GM23248 (cell line): ENCODE results near the gene TACR1. TPM values are rescaled to one million over a fixed set of nuclear protein-coding genes. Genes with fewer than 3 reads are reported as not detected.
A peak's percentile ranks its signal among the peaks of the same experiment; 100 is the strongest.

Experiments
- DNase-seq: peaks from one replicate; pipeline ENCODE4 v3.0.0-alpha.2; 2015
- H2AFZ ChIP-seq: fragments of 200-600 bp; sonication (generic); 2 replicates; pipeline ENCODE4 v1.6.1; 2016; ENCODE audit warnings: antibody characterized with exemption
- H3F3A ChIP-seq: fragments of 200-600 bp; sonication (generic); 2 replicates; pipeline ENCODE4 v1.6.1; 2016; ENCODE audit warnings: mild to moderate bottlenecking, antibody characterized with exemption, mixed run types; ENCODE audit not compliant: insufficient read depth
- H3K27ac ChIP-seq: fragments of 200-600 bp; sonication (generic); 2 replicates; pipeline ENCODE4 v1.5.1; 2016; ENCODE audit warnings: mild to moderate bottlenecking
- H3K27me3 ChIP-seq: fragments of 200-600 bp; sonication (generic); replicated peaks from 2 replicates; pipeline ENCODE4 v1.6.1; 2016; ENCODE audit warnings: mild to moderate bottlenecking; ENCODE audit not compliant: insufficient read depth
- H3K36me3 ChIP-seq: fragments of 200-600 bp; sonication (generic); 2 replicates; pipeline ENCODE4 v1.6.1; 2016; ENCODE audit warnings: low read depth, mild to moderate bottlenecking
- H3K4me1 ChIP-seq: fragments of 200-600 bp; sonication (generic); 2 replicates; pipeline ENCODE4 v1.6.1; 2016; ENCODE audit warnings: mild to moderate bottlenecking; ENCODE audit not compliant: insufficient read depth
- H3K4me2 ChIP-seq: fragments of 200-600 bp; sonication (generic); one replicate; pipeline ENCODE4 v1.6.1; 2016; ENCODE audit warnings: mild to moderate bottlenecking; ENCODE audit not compliant: unreplicated experiment
- H3K4me3 ChIP-seq: fragments of 200-600 bp; sonication (generic); 2 replicates; pipeline ENCODE4 v1.5.1; 2016; ENCODE audit warnings: mild to moderate bottlenecking
- H3K79me2 ChIP-seq: fragments of 200-600 bp; sonication (generic); 2 replicates; pipeline ENCODE4 v1.6.1; 2016; ENCODE audit warnings: mild to moderate bottlenecking; ENCODE audit not compliant: insufficient read depth
- H3K9ac ChIP-seq: fragments of 200-600 bp; sonication (generic); 2 replicates; pipeline ENCODE4 v1.6.1; 2016; ENCODE audit warnings: mild to moderate bottlenecking
- H3K9me2 ChIP-seq: fragments of 200-600 bp; sonication (generic); 2 replicates; pipeline ENCODE4 v1.6.1; 2016; ENCODE audit warnings: mixed run types, mild to moderate bottlenecking, moderate library complexity; ENCODE audit not compliant: insufficient read depth
- H3K9me3 ChIP-seq: fragments of 200-600 bp; sonication (generic); one replicate; pipeline ENCODE4 v1.6.1; 2017; ENCODE audit warnings: low read depth
- H4K20me1 ChIP-seq: fragments of 200-600 bp; sonication (generic); 2 replicates; pipeline ENCODE4 v1.6.0; 2016; ENCODE audit not compliant: insufficient read depth
- EZH2 ChIP-seq: fragments of 200-600 bp; sonication (generic); IDR thresholded peaks from 2 replicates; pipeline ENCODE4 v1.6.1; 2018; ENCODE audit warnings: antibody characterized with exemption, mild to moderate bottlenecking; ENCODE audit not compliant: insufficient read depth, poor library complexity, severe bottlenecking
- EZH2phosphoT487 ChIP-seq: fragments of 200-600 bp; sonication (generic); IDR thresholded peaks from 2 replicates; pipeline ENCODE4 v1.6.1; 2018; ENCODE audit warnings: antibody characterized with exemption, moderate library complexity, mild to moderate bottlenecking, low read depth; ENCODE audit not compliant: insufficient read depth
- WGBS, 2 experiments: methylation state at CpG; one replicate each; pipeline ENCODE4 v1.1.6; 2015 to 2017; ENCODE audit warnings: low lambda C conversion rate in 2 of 2, low coverage in 1 of 2; ENCODE audit errors: missing lambda C conversion rate in 2 of 2; 5-methylcytosine and 5-hydroxymethylcytosine counted together
- in situ Hi-C: fragments of 300-500 bp; cut with MboI; formaldehyde crosslinking; loops from 2 replicates; pipeline ENCODE4 v1.15.0; 2020
- polyA plus RNA-seq: library from polyadenylated mRNA; unstranded; fragments of >200 nt; fragmentation: Nextera tagmentation; extraction: Ambion mirVana; gene quantifications from 2 replicates; pipeline ENCODE4 v1.2.1, GENCODE V29; 2016
- total RNA-seq: library from RNA; depleted of rRNA; stranded (reverse); fragments of >200 nt; shearing (Covaris generic); gene quantifications from 2 replicates; pipeline ENCODE4 v1.2.3, GENCODE V29; 2014

TACR1 gene
- total and polyA plus RNA-seq, 2 experiments from 2014 or later, result 0.11 to 0.65 TPM

DNA sequence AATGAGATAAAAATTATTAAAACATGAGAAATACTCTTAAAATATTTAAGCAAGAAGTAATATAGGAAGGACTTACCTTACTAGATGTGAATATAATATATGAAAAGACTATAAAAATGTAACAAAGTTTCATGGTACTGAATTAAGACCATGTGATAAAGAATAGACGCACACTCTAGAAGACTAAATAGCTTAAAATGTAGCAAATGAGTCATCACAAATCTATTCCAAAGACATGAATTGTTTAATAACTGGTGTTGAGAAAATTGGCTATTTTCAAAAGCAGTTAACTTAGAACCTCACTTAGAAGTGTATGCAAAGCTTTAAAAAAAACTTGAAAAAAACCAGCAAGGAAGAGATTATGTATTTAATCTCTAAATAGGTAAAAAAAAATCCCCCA, 176.8 kb downstream of the TACR1 start:
- DNase-seq, result peak; percentile 78
- H3K9me3 ChIP-seq, result no peaks in the 10 kb centered on the region
- peaks cover 22% of the 10 kb centered on the region for H3K4me1 ChIP-seq
- in situ Hi-C loops, result no loop called here
- no peak overlapping the region for H3K9ac ChIP-seq
- H3K27ac ChIP-seq, result peak overlapping the region; percentile 28; the same call in 1 of the 2 replicates
- no peaks in the 10 kb centered on the region for H3K36me3 ChIP-seq
- peak overlapping the region; percentile 22; the same call in 1 of the 2 replicates for H2AFZ ChIP-seq
- H3K9me2 ChIP-seq, result no peaks in the 10 kb centered on the region
- 0 to 9% methylated on average over 1 of the region's 1 CpG for WGBS, 2 experiments
- H3K4me2 ChIP-seq, result peak overlapping the region; percentile 67
- H3K27me3 ChIP-seq, result no peaks in the 10 kb centered on the region
- peaks cover 11% of the 10 kb centered on the region; the same call in 1 of the 2 replicates for H3F3A ChIP-seq
- H4K20me1 ChIP-seq, result no peaks in the 10 kb centered on the region
- H3K79me2 ChIP-seq, result no peaks in the 10 kb centered on the region
- peak overlapping the region; percentile 3 for H3K4me3 ChIP-seq
- TF ChIP-seq EZH2phosphoT487 (no peak), EZH2 (no peak)

GRCh38 chr2:75021672-75022071, 177.6 kb downstream of the TACR1 start:
- Histone ChIP-seq H3K4me1 (peaks cover 22% of the 10 kb centered on the region), H3K36me3 (no peaks in the 10 kb centered on the region), H3K27ac (peak overlapping the region; percentile 28), H3K79me2 (no peaks in the 10 kb centered on the region), H3F3A (peaks cover 11% of the 10 kb centered on the region; the same call in 1 of the 2 replicates), H3K9me2 (no peaks in the 10 kb centered on the region), H3K9ac (no peak overlapping the region), H3K9me3 (no peaks in the 10 kb centered on the region), H3K4me3 (no peak overlapping the region), H3K4me2 (peak overlapping the region; percentile 67), H2AFZ (peak overlapping the region; percentile 47), H4K20me1 (no peaks in the 10 kb centered on the region), H3K27me3 (no peaks in the 10 kb centered on the region)
- no peak for TF ChIP-seq EZH2phosphoT487
- no peak for TF ChIP-seq EZH2
- in situ Hi-C loops, result no loop called here
- DNase-seq, result peak; percentile 55
- WGBS, 2 experiments, result 0 to 6% methylated on average over 1 of the region's 1 CpG

- Histone ChIP-seq H3K4me2 (no peak overlapping the region), H3K4me3 (no peak overlapping the region), H3F3A (peaks cover 11% of the 10 kb centered on the region; the same call in 1 of the 2 replicates), H4K20me1 (no peaks in the 10 kb centered on the region), H2AFZ (no peak overlapping the region), H3K27me3 (no peaks in the 10 kb centered on the region), H3K4me1 (peaks cover 22% of the 10 kb centered on the region), H3K36me3 (no peaks in the 10 kb centered on the region), H3K9me2 (no peaks in the 10 kb centered on the region), H3K9ac (no peak overlapping the region), H3K9me3 (no peaks in the 10 kb centered on the region), H3K27ac (no peak overlapping the region), H3K79me2 (no peaks in the 10 kb centered on the region)
- WGBS, 2 experiments, result 97% methylated on average over 11 of the region's 11 CpGs
- in situ Hi-C loops, result no loop called here
- no peak for TF ChIP-seq EZH2
- TF ChIP-seq EZH2phosphoT487, result no peak
- no peak for DNase-seq
Measured at GRCh38 chr2:75020476-75020875, 178.8 kb downstream of the TACR1 start.

DNA sequence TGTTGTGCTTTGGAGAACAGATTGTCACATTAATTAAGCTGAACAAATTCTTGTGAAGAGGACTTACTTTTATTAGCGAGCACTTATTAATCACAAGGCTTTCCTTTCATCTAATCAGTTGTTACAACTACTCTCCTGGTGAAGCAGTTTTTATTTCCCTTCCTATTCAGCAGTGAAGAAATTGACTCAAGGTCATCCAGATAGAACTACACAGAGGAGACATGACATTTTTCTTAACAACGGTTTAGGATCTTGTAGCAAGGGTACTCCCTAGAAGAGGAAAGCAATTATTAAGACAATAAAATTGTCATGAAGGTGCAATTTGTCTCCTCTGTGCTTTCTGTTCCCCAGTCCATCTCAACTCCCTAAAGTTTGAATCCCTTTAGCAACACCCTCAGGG, 179.5 kb downstream of the TACR1 start:
- H3K36me3 ChIP-seq, result no peaks in the 10 kb centered on the region
- H3K9me2 ChIP-seq, result no peaks in the 10 kb centered on the region
- no peaks in the 10 kb centered on the region for H3K79me2 ChIP-seq
- H3K27ac ChIP-seq, result no peak overlapping the region
- H3K9me3 ChIP-seq, result no peaks in the 10 kb centered on the region
- in situ Hi-C loops, result no loop called here
- H3K4me1 ChIP-seq, result peaks cover 22% of the 10 kb centered on the region
- no peak overlapping the region for H3K4me3 ChIP-seq
- no peaks in the 10 kb centered on the region for H3K27me3 ChIP-seq
- no peak overlapping the region for H3K4me2 ChIP-seq
- no peak overlapping the region for H3K9ac ChIP-seq
- no peaks in the 10 kb centered on the region for H4K20me1 ChIP-seq
- DNase-seq, result no peak
- peaks cover 11% of the 10 kb centered on the region; the same call in 1 of the 2 replicates for H3F3A ChIP-seq
- WGBS, 2 experiments, result 55 to 58% methylated on average over 2 of the region's 2 CpGs
- TF ChIP-seq EZH2phosphoT487 (no peak), EZH2 (no peak)
- no peak overlapping the region for H2AFZ ChIP-seq

- Histone ChIP-seq H3K27ac (no peak overlapping the region), H3K79me2 (no peaks in the 10 kb centered on the region), H3K36me3 (no peaks in the 10 kb centered on the region), H3K4me1 (peaks cover 22% of the 10 kb centered on the region), H3K9me3 (no peaks in the 10 kb centered on the region), H2AFZ (no peak overlapping the region), H3K4me2 (no peak overlapping the region), H3K4me3 (no peak overlapping the region), H3K27me3 (no peaks in the 10 kb centered on the region), H4K20me1 (no peaks in the 10 kb centered on the region), H3F3A (peaks cover 11% of the 10 kb centered on the region; the same call in 1 of the 2 replicates), H3K9ac (no peak overlapping the region), H3K9me2 (no peaks in the 10 kb centered on the region)
- TF ChIP-seq EZH2 (no peak), EZH2phosphoT487 (no peak)
- no peak for DNase-seq
- 52 to 57% methylated on average over 2 of the region's 2 CpGs for WGBS, 2 experiments
- in situ Hi-C loops, result no loop called here
Measured at GRCh38 chr2:75018162-75018561, 181.2 kb downstream of the TACR1 start.
